PFSK-1 (cell line): ENCODE data around the gene CSF1R.

ENCODE experiments used
- FOXP2 ChIP-seq: optimal IDR thresholded peaks from 2 replicates; pipeline ENCODE3; 2011; ENCODE audit warnings: borderline replicate concordance, control low read depth, inconsistent platforms; ENCODE audit not compliant: insufficient read depth; ENCODE audit errors: extremely low read length, extremely low read depth
- POLR2AphosphoS5 ChIP-seq: IDR thresholded peaks from 2 replicates; pipeline ENCODE4 v1.6.1; 2012; ENCODE audit warnings: low read depth, mild to moderate bottlenecking, control low read depth, low read length, moderate library complexity
- REST ChIP-seq, 2 experiments: IDR thresholded peaks; 2 replicates each; pipeline versions ENCODE4 v1.6.1 to v1.8.0; 2011 to 2012; ENCODE audit warnings: low read depth in 2 of 2, low read length in 2 of 2, control low read depth in 1 of 2, inconsistent platforms in 1 of 2, mild to moderate bottlenecking in 1 of 2, moderate library complexity in 1 of 2; ENCODE audit not compliant: insufficient read depth in 1 of 2
- SIN3A ChIP-seq: IDR thresholded peaks from 2 replicates; pipeline ENCODE4 v1.6.1; 2012; ENCODE audit warnings: mild to moderate bottlenecking, low read length, moderate library complexity, borderline replicate concordance; ENCODE audit not compliant: insufficient read depth
- TAF1 ChIP-seq: IDR thresholded peaks from 2 replicates; pipeline ENCODE4 v1.6.1; 2012; ENCODE audit warnings: low read length, control low read depth, borderline replicate concordance; ENCODE audit not compliant: insufficient read depth

- TF ChIP-seq TAF1, result no peak
- TF ChIP-seq REST (IDR thresholded peaks at IDR 0.05; ENCODE audit: insufficient read depth in 1 of 2, low read depth in 2 of 2, low read length in 2 of 2), result no peak
- TF ChIP-seq SIN3A, result no peak
- TF ChIP-seq POLR2AphosphoS5, result no peak
- TF ChIP-seq FOXP2, result peak; percentile 55
Observed at GRCh38 chr5:150081541-150082283, 4.6 kb downstream of the CSF1R start.
